ENCODE data around the gene CDYL. TPM values are rescaled to one million over a fixed set of nuclear protein-coding genes. Genes with fewer than 3 reads are reported as not detected.
"Not testable (repeated sequence)": the region's sequence is repeated elsewhere in the genome, so short reads cannot be mapped to it uniquely, and the experiment has no call there.

CDYL gene
- total RNA-seq, 2 donors from 2014 or later = 38.7 to 38.8 TPM

DNA sequence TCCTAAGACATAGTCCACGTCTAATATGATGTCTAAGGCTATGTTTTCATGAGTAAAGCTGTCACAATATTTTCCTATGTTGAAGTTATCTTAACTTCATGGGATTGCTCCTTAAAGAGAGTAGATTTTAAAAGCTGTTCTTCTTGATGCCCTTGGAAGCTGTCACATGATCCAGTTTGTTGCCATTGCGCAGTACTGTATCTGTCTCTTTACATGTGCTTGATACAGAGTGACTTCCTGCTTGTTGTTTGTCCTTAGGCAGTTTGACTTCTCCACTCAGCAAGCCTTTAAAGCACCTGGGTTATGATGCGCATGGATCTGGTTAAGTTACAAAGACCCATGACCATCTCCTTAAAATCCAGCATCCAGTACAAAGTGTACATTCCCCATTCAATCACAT lies 85.4 kb downstream of the CDYL start:
- intact Hi-C loops (cut with DNase I) = no loop called here
- DNase-seq (ENCODE audit: low spot score) = no peak

DNA sequence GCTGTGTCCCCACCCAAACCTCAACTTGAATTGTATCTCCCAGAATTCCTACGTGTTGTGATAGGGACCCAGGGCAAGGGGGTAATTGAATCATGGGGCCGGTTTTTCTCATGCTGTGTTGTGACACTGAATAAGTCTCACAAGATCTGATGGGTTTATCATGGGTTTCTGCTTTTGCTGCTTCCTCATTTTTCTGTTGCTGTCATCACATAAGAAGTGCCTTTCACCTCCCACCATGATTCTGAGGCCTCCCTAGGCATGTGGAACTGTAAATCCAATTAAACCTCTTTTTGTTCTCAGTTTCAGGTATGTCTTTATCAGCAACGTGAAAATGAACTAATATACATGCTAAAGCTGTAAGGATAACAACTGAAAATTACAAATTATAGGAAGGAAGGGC lies 88.3 kb downstream of the CDYL start:
- intact Hi-C loops (cut with DNase I) = no loop called here
- no peak for DNase-seq (ENCODE audit: low spot score)

- intact Hi-C loops (cut with DNase I) = loop anchor here in 1 of 2 donors (5.0 kb wide), 1 partner anchor 1028 kb away; no protein-coding TSS in a partner anchor
- not testable (repeated sequence) for DNase-seq (ENCODE audit: low spot score)
Measured at GRCh38 chr6:4865006-4865405, 88.8 kb downstream of the CDYL start.

- no peak for DNase-seq (ENCODE audit: low spot score)
- intact Hi-C loops (cut with DNase I) = no loop called here
Measured at GRCh38 chr6:4870821-4871494, 94.8 kb downstream of the CDYL start.

GRCh38 chr6:4871825-4872224 lies 95.6 kb downstream of the CDYL start:
- DNase-seq (ENCODE audit: low spot score) = no peak
- intact Hi-C loops (cut with DNase I) = no loop called here

DNA sequence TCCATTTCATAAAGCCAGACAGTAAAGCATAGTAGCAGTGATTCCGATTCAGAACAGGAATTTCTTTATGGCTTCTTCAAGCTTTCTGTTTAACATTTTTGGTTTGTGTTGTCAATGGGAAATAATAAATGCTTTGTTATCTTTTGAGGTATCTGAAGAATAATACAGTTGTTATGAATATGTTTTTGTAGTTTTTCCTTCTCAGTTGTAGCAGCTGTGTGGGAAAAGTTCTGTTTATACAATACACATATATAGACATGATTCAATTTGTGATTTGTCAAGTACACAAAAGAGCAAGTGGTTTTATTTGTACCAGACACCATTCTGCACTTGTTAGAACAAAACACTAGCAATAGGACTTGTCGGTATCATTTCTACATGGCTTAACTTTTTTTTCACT lies 96.6 kb downstream of the CDYL start:
- no peak for DNase-seq (ENCODE audit: low spot score)
- intact Hi-C loops (cut with DNase I) = no loop called here

- intact Hi-C loops (cut with DNase I) = no loop called here
Measured at GRCh38 chr6:4873928-4874327, 97.7 kb downstream of the CDYL start.

DNA sequence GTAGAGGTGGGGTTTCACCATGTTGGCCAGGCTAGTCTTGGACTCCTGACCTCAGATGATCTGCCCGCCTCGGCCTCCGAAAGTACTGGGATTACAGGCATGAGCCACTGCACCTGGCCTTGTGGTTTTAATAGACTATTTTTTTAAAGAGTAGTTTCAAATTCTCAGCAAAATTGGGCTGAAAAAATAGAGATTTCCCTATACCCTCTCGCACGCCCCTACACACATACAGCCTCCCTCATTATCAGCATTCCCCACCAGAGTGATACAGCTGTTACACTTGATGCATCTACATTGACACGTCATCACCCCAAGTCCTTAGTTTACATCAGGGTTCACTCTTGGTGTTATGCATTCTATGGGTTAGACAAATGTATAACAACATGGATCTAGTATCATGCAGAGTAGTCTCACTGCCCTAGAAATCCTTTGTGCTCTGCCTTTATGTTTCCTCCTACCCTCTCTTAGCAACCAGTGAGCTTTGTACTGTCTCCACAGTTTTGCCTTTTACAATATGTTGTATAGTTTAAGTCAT lies 103.6 kb downstream of the CDYL start:
- intact Hi-C loops (cut with DNase I) = no loop called here
- no peak for DNase-seq (ENCODE audit: low spot score)

More at GRCh38 chr6:4873928-4874327, 97.7 kb downstream of the CDYL start:
- DNase-seq (ENCODE audit: low spot score) = no peak

DNA sequence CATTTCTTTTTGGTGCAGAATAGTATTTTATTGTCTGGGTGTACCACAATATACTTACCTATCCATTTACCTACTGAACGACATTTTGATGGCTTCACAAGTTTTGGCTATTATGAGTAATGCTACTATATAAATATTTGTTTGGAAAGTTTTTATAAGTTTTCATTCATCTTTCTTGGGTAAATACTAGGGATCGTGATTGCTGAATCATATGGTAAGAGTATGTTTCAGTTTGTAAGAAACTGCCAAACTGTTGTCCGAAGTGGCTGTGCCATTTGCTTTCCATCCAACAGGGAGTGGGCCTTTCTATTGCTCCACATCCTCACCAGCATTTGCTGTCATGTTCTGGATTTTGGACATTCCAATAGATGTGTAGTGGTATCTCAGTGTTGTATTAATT lies 104.2 kb downstream of the CDYL start:
- intact Hi-C loops (cut with DNase I) = no loop called here
- DNase-seq (ENCODE audit: low spot score) = no peak

GRCh38 chr6:4883298-4883697 lies 107.1 kb downstream of the CDYL start:
- intact Hi-C loops (cut with DNase I) = no loop called here
- no peak for DNase-seq (ENCODE audit: low spot score)

DNA sequence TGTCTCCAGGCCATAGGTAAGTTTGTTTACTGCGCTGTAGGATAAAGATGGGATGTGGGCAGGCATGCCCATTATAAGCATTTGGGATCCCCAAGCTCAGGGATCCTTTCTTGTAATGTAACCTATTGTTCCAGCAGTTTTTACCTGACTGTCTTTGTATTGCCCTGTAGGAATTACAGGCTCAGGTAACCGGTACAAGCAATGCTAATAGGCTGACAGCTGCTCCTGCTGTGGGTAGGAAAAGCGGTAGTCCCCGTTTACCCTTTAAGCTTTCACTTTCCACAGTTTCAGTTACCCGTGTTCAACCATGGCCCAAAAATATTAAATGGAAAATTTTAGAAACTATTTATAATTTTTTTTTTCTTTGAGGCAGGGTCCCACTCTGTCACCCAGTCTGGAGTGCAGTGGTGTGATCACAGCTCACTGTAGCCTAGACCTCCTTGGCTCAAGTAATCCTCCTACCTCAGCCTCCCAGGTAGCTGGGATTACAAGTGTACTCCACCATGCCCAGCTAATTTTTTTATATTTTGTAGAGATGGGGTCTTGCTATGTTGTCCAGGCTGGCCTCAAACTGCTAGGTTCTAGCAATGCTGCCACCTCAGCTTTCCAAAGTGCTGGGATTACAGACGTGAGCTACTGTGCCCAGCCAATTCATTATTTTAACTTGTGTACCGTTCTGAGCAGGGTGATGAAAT lies 108.6 kb downstream of the CDYL start:
- intact Hi-C loops (cut with DNase I) = no loop called here
- no peak for DNase-seq (ENCODE audit: low spot score)

- DNase-seq (ENCODE audit: low spot score) = no peak
- intact Hi-C loops (cut with DNase I) = no loop called here
Measured at GRCh38 chr6:4885341-4885933, 109.2 kb downstream of the CDYL start.

GRCh38 chr6:4888841-4889240 lies 112.6 kb downstream of the CDYL start:
- DNase-seq (ENCODE audit: low spot score) = no peak
- intact Hi-C loops (cut with DNase I) = no loop called here

DNA sequence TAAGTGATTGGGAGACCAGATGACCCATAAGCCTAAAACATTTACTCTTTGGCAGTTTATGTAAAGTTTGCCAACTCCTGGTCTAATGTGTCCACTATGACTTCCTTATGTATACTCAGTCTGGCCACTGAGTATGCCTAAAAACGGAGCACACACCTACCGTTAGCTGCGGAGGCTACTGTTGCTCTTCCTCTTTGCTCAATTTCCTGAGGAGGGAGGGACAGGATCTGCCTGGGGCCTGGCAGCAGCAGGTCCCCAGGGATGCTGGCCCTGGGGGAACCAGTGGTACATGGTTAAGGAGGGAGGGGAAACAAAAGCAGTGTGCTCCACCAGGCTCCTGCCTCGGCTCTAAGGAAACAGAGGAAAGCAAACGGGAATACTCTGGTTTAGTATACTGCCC lies 113.5 kb downstream of the CDYL start:
- no peak for DNase-seq (ENCODE audit: low spot score)
- intact Hi-C loops (cut with DNase I) = no loop called here

DNA sequence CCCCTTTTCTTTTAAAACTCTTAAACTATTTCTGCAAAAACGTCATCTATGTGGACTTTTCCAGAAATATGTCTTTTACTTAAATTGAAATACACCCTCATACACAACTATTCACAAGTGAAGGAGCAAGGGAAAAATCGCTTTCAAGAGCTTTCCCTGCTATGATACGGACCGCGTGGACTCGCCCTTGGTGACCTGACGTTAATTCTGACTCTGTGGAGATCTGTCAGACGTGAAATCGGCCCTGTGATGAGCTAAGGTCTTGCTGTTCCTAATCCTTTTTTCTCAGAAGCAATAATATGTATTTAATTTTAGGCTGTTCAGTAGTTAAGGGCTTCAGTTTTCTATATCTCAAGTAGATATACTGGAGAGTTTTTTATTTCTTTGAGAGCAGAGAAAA lies 114.0 kb downstream of the CDYL start:
- DNase-seq (ENCODE audit: low spot score) = no peak
- intact Hi-C loops (cut with DNase I) = no loop called here

DNA sequence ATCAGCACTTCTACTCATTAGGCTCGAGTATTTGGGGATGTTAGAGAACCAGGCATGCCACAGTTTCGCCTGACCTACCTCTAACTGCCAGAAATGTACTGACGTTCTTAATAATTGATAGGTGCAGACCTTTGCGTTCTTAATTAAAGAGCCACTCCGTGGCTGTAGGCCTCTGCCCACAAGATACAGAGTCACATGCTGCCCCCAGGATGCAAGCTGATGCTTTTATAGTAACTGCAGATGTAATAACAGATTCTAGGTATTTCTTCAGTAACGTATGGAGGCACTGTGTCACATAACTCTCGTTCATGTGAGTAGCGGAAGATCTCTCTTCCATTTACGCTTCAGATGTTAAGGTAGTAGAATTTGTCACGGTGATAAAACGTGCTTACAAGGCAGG lies 114.4 kb downstream of the CDYL start:
- DNase-seq (ENCODE audit: low spot score) = no peak
- intact Hi-C loops (cut with DNase I) = no loop called here

- intact Hi-C loops (cut with DNase I) = no loop called here
- DNase-seq (ENCODE audit: low spot score) = no peak
Measured at GRCh38 chr6:4891141-4891540, 114.9 kb downstream of the CDYL start.

- DNase-seq (ENCODE audit: low spot score) = no peak
Measured at GRCh38 chr6:4892785-4893485, 116.7 kb downstream of the CDYL start.

GRCh38 chr6:4894049-4894448 lies 117.8 kb downstream of the CDYL start:
- intact Hi-C loops (cut with DNase I) = no loop called here
- DNase-seq (ENCODE audit: low spot score) = no peak

More at GRCh38 chr6:4892785-4893485, 116.7 kb downstream of the CDYL start:
- intact Hi-C loops (cut with DNase I) = no loop called here

- DNase-seq (ENCODE audit: low spot score) = no peak
- intact Hi-C loops (cut with DNase I) = no loop called here
Measured at GRCh38 chr6:4895971-4896370, 119.8 kb downstream of the CDYL start.

All from posterior vena cava (tissue), 2 donors.